GM12878 (cell line): ENCODE data around the gene CATSPER1.

ENCODE experiments used
- CBFB ChIP-seq: IDR thresholded peaks from 2 replicates; pipeline ENCODE4 v1.6.1; 2016; ENCODE audit warnings: antibody characterized with exemption, low read depth
- CHD2 ChIP-seq: IDR thresholded peaks from 2 replicates; pipeline ENCODE4 v1.6.1; 2011; ENCODE audit warnings: low read depth, low read length, improper control_type of control experiment, borderline replicate concordance
- CREM ChIP-seq: IDR thresholded peaks from 2 replicates; pipeline ENCODE4 v1.6.1; 2014; ENCODE audit warnings: antibody characterized with exemption, low read depth
- CTCF ChIP-seq, 3 experiments: IDR thresholded peaks in 2 of 3; conservative IDR thresholded peaks in 1 of 3; 2 replicates each; pipeline ENCODE4 v1.5.1; 2011; ENCODE audit warnings: low read depth in 3 of 3, low read length in 3 of 3, mild to moderate bottlenecking in 3 of 3, control low read depth in 2 of 3, moderate library complexity in 2 of 3, inconsistent platforms in 1 of 3, mixed read lengths in 1 of 3; ENCODE audit not compliant: control insufficient read depth in 2 of 3, insufficient read depth in 1 of 3; ENCODE audit errors: extremely low read depth in 1 of 3

DNA sequence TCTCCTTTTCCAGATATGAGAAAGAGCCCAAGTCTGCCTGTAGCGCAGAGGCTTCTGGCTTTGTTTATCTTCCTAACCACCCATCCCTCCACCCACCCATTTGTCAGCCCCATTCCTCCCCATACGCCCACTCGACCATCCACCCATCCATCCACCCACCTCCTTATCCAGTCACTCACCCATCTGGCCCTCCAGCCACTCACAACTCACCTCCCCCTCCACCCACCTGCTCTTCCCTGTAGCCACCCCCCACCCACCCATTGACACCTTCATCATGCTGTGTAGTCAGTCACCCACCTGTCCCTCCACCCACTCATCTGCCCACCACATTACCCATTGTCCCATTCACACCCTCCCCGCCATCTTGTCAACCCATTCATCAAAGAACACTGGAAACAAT is 9.0 kb downstream of the CATSPER1 start:
- TF ChIP-seq CREM (no peak), CTCF (IDR thresholded peaks at IDR 0.05 in 2 of 3, conservative IDR thresholded peaks at IDR 0.05 in 1 of 3; ENCODE audit: control insufficient read depth in 2 of 3, extremely low read depth in 1 of 3, insufficient read depth in 1 of 3, low read depth in 3 of 3, low read length in 3 of 3) (no peak), CBFB (no peak), CHD2 (no peak)
